Panc1 (cell line): ENCODE results near the gene FBXW12.

Source experiments
- CTCF ChIP-seq: fragments of 450-650 bp; IDR thresholded peaks from 2 replicates; pipeline ENCODE4 v1.5.1; 2017; ENCODE audit warnings: mild to moderate bottlenecking
- POLR2AphosphoS5 ChIP-seq: IDR thresholded peaks from 2 replicates; pipeline ENCODE4 v1.6.1; 2012; ENCODE audit warnings: mild to moderate bottlenecking, low read depth, low read length, moderate library complexity
- REST ChIP-seq, 2 experiments: IDR thresholded peaks; 2 replicates each; pipeline ENCODE4 v1.6.1; 2011 to 2012; ENCODE audit warnings: low read depth in 2 of 2, control low read depth in 1 of 2, low read length in 1 of 2, mild to moderate bottlenecking in 1 of 2, moderate library complexity in 1 of 2; ENCODE audit not compliant: insufficient read depth in 1 of 2
- SIN3A ChIP-seq: IDR thresholded peaks from 2 replicates; pipeline ENCODE4 v1.6.1; 2012; ENCODE audit warnings: low read depth, mild to moderate bottlenecking, low read length, moderate library complexity, borderline replicate concordance; ENCODE audit not compliant: insufficient read depth
- TCF7L2 ChIP-seq: IDR thresholded peaks from 2 replicates; pipeline ENCODE4 v1.6.1; 2011; ENCODE audit warnings: mild to moderate bottlenecking, low read depth, low read length, inconsistent platforms

- TF ChIP-seq CTCF (no peak), REST (IDR thresholded peaks at IDR 0.05; ENCODE audit: insufficient read depth in 1 of 2, low read depth in 2 of 2, low read length in 1 of 2) (no peak), POLR2AphosphoS5 (no peak), SIN3A (no peak), TCF7L2 (no peak)
Measured at GRCh38 chr3:48352546-48352945, 19.5 kb upstream of the FBXW12 start.
